ENCODE data around the gene TJP1. TPM values are rescaled to one million over a fixed set of nuclear protein-coding genes. Genes with fewer than 3 reads are reported as not detected.

TJP1 gene
- total RNA-seq, 4 donors from 2014 or later: 33.2 to 47.2 (median 42.9) TPM

GRCh38 chr15:29844290-29844903 is 22.1 kb upstream of the TJP1 start:
- ATAC-seq (no peak), DNase-seq (no peak)
- Histone ChIP-seq H3K27ac (no peak overlapping the region), H3K4me3 (no peak overlapping the region), H3K4me1 (peaks cover 0 to 7% of the 10 kb centered on the region in 2 donors), H3K36me3 (no peaks in the 10 kb centered on the region), H3K27me3 (no peaks in the 10 kb centered on the region), H3K9me3 (no peaks in the 10 kb centered on the region)
- in situ Hi-C loops (cut with MboI; ENCODE audit: low sequenced_read_pairs in 4 of 4): no loop called here
- TF ChIP-seq CTCF (IDR thresholded peaks at IDR 0.05 in 4 of 5, conservative IDR thresholded peaks at IDR 0.05 in 1 of 5) (no peak), POLR2A (IDR thresholded peaks at IDR 0.05) (no peak)
- intact Hi-C loops (cut with DNase I; ENCODE audit: low total_unique reads): no loop called here

- peaks cover 0 to 7% of the 10 kb centered on the region in 2 donors for H3K4me1 ChIP-seq
- DNase-seq (no peak), ATAC-seq (no peak)
- no peaks in the 10 kb centered on the region for H3K27me3 ChIP-seq
- H3K4me3 ChIP-seq: no peak overlapping the region
- TF ChIP-seq CTCF (IDR thresholded peaks at IDR 0.05 in 4 of 5, conservative IDR thresholded peaks at IDR 0.05 in 1 of 5) (no peak), POLR2A (IDR thresholded peaks at IDR 0.05) (no peak)
- intact Hi-C loops (cut with DNase I; ENCODE audit: low total_unique reads) (no loop called here), in situ Hi-C loops (cut with MboI; ENCODE audit: low sequenced_read_pairs in 4 of 4) (no loop called here)
- H3K27ac ChIP-seq: no peak overlapping the region
- no peaks in the 10 kb centered on the region for H3K9me3 ChIP-seq
- H3K36me3 ChIP-seq: no peaks in the 10 kb centered on the region
These were observed 20.0 kb upstream of the TJP1 start for GRCh38 chr15:29842290-29842689.

- TF ChIP-seq POLR2A (IDR thresholded peaks at IDR 0.05) (no peak), CTCF (IDR thresholded peaks at IDR 0.05 in 4 of 5, conservative IDR thresholded peaks at IDR 0.05 in 1 of 5) (no peak)
- no peaks in the 10 kb centered on the region for H3K27me3 ChIP-seq
These were observed 18.7 kb upstream of the TJP1 start for GRCh38 chr15:29840926-29841325.

GRCh38 chr15:29840054-29840453 is 17.8 kb upstream of the TJP1 start:
- no peak for ATAC-seq
- H3K27ac ChIP-seq: no peak overlapping the region
- TF ChIP-seq POLR2A (IDR thresholded peaks at IDR 0.05) (no peak), CTCF (IDR thresholded peaks at IDR 0.05 in 4 of 5, conservative IDR thresholded peaks at IDR 0.05 in 1 of 5) (no peak)

More at GRCh38 chr15:29840926-29841325, 18.7 kb upstream of the TJP1 start:
- no peaks in the 10 kb centered on the region for H3K36me3 ChIP-seq
- H3K9me3 ChIP-seq: no peaks in the 10 kb centered on the region
- H3K4me3 ChIP-seq: no peak overlapping the region
- H3K4me1 ChIP-seq: peaks cover 0 to 7% of the 10 kb centered on the region in 2 donors
- in situ Hi-C loops (cut with MboI; ENCODE audit: low sequenced_read_pairs in 4 of 4): no loop called here
- DNase-seq: no peak
- intact Hi-C loops (cut with DNase I; ENCODE audit: low total_unique reads): no loop called here
- ATAC-seq: no peak
- H3K27ac ChIP-seq: no peak overlapping the region

More at GRCh38 chr15:29840054-29840453, 17.8 kb upstream of the TJP1 start:
- Histone ChIP-seq H3K27me3 (no peaks in the 10 kb centered on the region), H3K36me3 (no peaks in the 10 kb centered on the region), H3K4me1 (peaks cover 0 to 7% of the 10 kb centered on the region in 2 donors), H3K4me3 (no peak overlapping the region), H3K9me3 (no peaks in the 10 kb centered on the region)
- DNase-seq: no peak
- in situ Hi-C loops (cut with MboI; ENCODE audit: low sequenced_read_pairs in 4 of 4) (no loop called here), intact Hi-C loops (cut with DNase I; ENCODE audit: low total_unique reads) (no loop called here)
